Smooth muscle cell (in vitro differentiated cells): ENCODE measurements around the gene ITPR1. TPM values are rescaled to one million over a fixed set of nuclear protein-coding genes. Genes with fewer than 3 reads are reported as not detected.

Experiments
- DNase-seq: peaks from one replicate; lab custom pipeline; 2025; ENCODE audit not compliant: unreplicated experiment; lab: John Stamatoyannopoulos, UW
- H2AFZ ChIP-seq: fragments of 200-600 bp; sonication (generic); 2 replicates; pipeline ENCODE4 v1.6.0; 2016; ENCODE audit warnings: antibody characterized with exemption, low read depth, mild to moderate bottlenecking
- H3F3A ChIP-seq: fragments of 200-600 bp; sonication (generic); 2 replicates; pipeline ENCODE4 v1.6.0; 2017; ENCODE audit warnings: antibody characterized with exemption, low read depth
- H3K27ac ChIP-seq: fragments of 200-600 bp; sonication (generic); 2 replicates; pipeline ENCODE4 v1.5.1; 2016; ENCODE audit warnings: low read depth, mild to moderate bottlenecking
- H3K27me3 ChIP-seq: fragments of 200-600 bp; sonication (generic); 2 replicates; pipeline ENCODE4 v1.6.1; 2016; ENCODE audit warnings: low read depth, mild to moderate bottlenecking
- H3K36me3 ChIP-seq: fragments of 200-600 bp; sonication (generic); 2 replicates; pipeline ENCODE4 v1.5.1; 2016; ENCODE audit warnings: low read depth
- H3K4me1 ChIP-seq: fragments of 200-600 bp; sonication (generic); 2 replicates; pipeline ENCODE4 v1.5.1; 2016; ENCODE audit warnings: low read depth
- H3K4me2 ChIP-seq: fragments of 200-600 bp; sonication (generic); 2 replicates; pipeline ENCODE4 v1.6.0; 2016; ENCODE audit warnings: mild to moderate bottlenecking
- H3K4me3 ChIP-seq: fragments of 200-600 bp; sonication (generic); 2 replicates; pipeline ENCODE4 v1.5.1; 2016; ENCODE audit warnings: mild to moderate bottlenecking
- H3K79me2 ChIP-seq: fragments of 200-600 bp; sonication (generic); 2 replicates; pipeline ENCODE4 v1.6.0; 2016; ENCODE audit warnings: low read depth, mild to moderate bottlenecking
- H3K9ac ChIP-seq: fragments of 200-600 bp; sonication (generic); 2 replicates; pipeline ENCODE4 v1.6.0; 2016; ENCODE audit warnings: low read depth
- H3K9me3 ChIP-seq: fragments of 200-600 bp; sonication (generic); replicated peaks from 2 replicates; pipeline ENCODE4 v1.5.1; 2016; ENCODE audit warnings: low read depth
- H4K20me1 ChIP-seq: fragments of 200-600 bp; sonication (generic); 2 replicates; pipeline ENCODE4 v1.6.0; 2016; ENCODE audit warnings: low read depth
- CTCF ChIP-seq: fragments of 200-600 bp; sonication (generic); IDR thresholded peaks from 2 replicates; pipeline ENCODE4 v1.5.1; 2017; ENCODE audit warnings: borderline replicate concordance, mild to moderate bottlenecking, antibody characterized with exemption; ENCODE audit not compliant: insufficient read depth, poor library complexity, severe bottlenecking
- WGBS: methylation state at CpG from one replicate; pipeline ENCODE4 v1.1.7; 2016; ENCODE audit warnings: low lambda C conversion rate; 5-methylcytosine and 5-hydroxymethylcytosine counted together
- polyA plus RNA-seq: library from polyadenylated mRNA; unstranded; fragments of >200 nt; fragmentation: Nextera tagmentation; extraction: Ambion mirVana; gene quantifications from 2 replicates; pipeline ENCODE4 v1.2.1, GENCODE V29; 2016
- total RNA-seq: library from RNA; depleted of rRNA; stranded (reverse); fragments of >200 nt; gene quantifications from 2 replicates; pipeline ENCODE4 v1.2.3, GENCODE V29; 2014

Gene ITPR1
- total and polyA plus RNA-seq, 2 experiments from 2014 or later: 16.4 to 28.6 TPM

- Histone ChIP-seq H3K9ac (no peak overlapping the region), H3K9me3 (no peaks in the 10 kb centered on the region), H3K27ac (no peak overlapping the region), H4K20me1 (no peaks in the 10 kb centered on the region), H3K27me3 (no peaks in the 10 kb centered on the region), H3K4me3 (no peak overlapping the region), H3K4me2 (no peak overlapping the region), H3K79me2 (no peaks in the 10 kb centered on the region), H3K4me1 (no peaks in the 10 kb centered on the region), H3K36me3 (no peaks in the 10 kb centered on the region), H2AFZ (no peak overlapping the region), H3F3A (no peaks in the 10 kb centered on the region)
- 95% methylated on average over 4 of the region's 4 CpGs for WGBS
- DNase-seq: no peak
- TF ChIP-seq CTCF: no peak
Observed at GRCh38 chr3:4460334-4460733, 32.8 kb upstream of the ITPR1 start.

GRCh38 chr3:4461468-4462090 lies 31.6 kb upstream of the ITPR1 start:
- Histone ChIP-seq H3K9me3 (no peaks in the 10 kb centered on the region), H3K79me2 (no peaks in the 10 kb centered on the region), H3K4me1 (peaks cover 3% of the 10 kb centered on the region), H3K36me3 (no peaks in the 10 kb centered on the region), H3K27me3 (no peaks in the 10 kb centered on the region), H3K4me2 (no peak overlapping the region), H3F3A (no peaks in the 10 kb centered on the region), H4K20me1 (no peaks in the 10 kb centered on the region), H2AFZ (no peak overlapping the region), H3K27ac (no peak overlapping the region), H3K4me3 (no peak overlapping the region), H3K9ac (no peak overlapping the region)
- no peak for TF ChIP-seq CTCF
- no peak for DNase-seq
- 99% methylated on average over 2 of the region's 2 CpGs for WGBS

GRCh38 chr3:4462369-4463040 lies 30.6 kb upstream of the ITPR1 start:
- Histone ChIP-seq H3K27ac (no peak overlapping the region), H3K9me3 (no peaks in the 10 kb centered on the region), H3K79me2 (no peaks in the 10 kb centered on the region), H3K4me3 (no peak overlapping the region), H3K4me1 (peaks cover 3% of the 10 kb centered on the region), H3K27me3 (no peaks in the 10 kb centered on the region), H3K4me2 (no peak overlapping the region), H3F3A (no peaks in the 10 kb centered on the region), H3K9ac (no peak overlapping the region), H2AFZ (no peak overlapping the region), H4K20me1 (no peaks in the 10 kb centered on the region), H3K36me3 (no peaks in the 10 kb centered on the region)
- TF ChIP-seq CTCF: no peak
- no peak for DNase-seq
- WGBS: 92% methylated on average over 3 of the region's 3 CpGs

- WGBS: 67% methylated on average over 1 of the region's 1 CpG
- no peaks in the 10 kb centered on the region for H3K36me3 ChIP-seq
Observed at GRCh38 chr3:4464576-4464975, 28.6 kb upstream of the ITPR1 start.

More at GRCh38 chr3:4464576-4464975, 28.6 kb upstream of the ITPR1 start:
- Histone ChIP-seq H3F3A (no peaks in the 10 kb centered on the region), H4K20me1 (no peaks in the 10 kb centered on the region), H3K4me3 (no peak overlapping the region), H2AFZ (no peak overlapping the region), H3K4me2 (no peak overlapping the region), H3K27me3 (no peaks in the 10 kb centered on the region), H3K27ac (no peak overlapping the region), H3K79me2 (no peaks in the 10 kb centered on the region), H3K4me1 (peaks cover 3% of the 10 kb centered on the region), H3K9me3 (no peaks in the 10 kb centered on the region), H3K9ac (no peak overlapping the region)
- no peak for TF ChIP-seq CTCF
- no peak for DNase-seq
